GM12872 (cell line): ENCODE results near the gene CDO1.

Source experiments
- TF ChIP-seq, protein P1 (sequence below): IDR thresholded peaks from 3 replicates; pipeline ENCODE4 v1.5.1; 2011; ENCODE audit warnings: low read depth, mild to moderate bottlenecking, low read length, moderate library complexity; ENCODE audit not compliant: insufficient read depth

CDO1 gene

DNA sequence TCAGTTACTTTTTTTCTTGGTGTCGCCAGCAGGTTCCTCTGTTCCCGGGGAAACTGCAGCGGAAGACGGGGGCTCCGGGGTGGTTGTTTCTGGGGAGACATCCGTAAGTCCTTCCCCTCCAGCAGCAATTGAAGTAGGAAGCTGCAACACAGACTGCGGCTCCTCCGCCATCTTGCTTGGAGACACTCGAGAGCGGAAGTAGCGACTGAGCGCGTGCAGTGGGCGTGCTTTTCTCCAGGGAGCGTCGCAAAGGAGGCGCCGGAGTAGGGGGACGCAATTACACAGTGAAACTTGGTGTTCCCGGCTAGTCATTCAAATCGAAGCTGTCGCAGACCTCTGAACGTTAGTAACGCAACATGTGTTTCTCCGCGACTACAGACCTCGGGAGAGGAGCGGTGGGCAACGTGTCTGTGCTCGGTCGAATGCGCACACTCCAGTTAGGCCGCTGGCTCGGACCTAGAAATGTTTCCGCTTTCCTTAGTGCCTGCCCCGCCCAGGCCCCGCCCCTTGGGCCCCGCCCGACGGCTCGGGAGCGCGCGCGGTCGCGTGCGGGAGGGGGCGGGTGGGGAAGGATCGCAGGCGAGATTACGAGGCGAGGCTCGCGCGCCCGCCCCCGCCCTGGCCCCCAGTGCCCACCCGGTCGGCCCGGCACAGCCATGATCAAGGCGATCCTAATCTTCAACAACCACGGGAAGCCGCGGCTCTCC lies 25.1 kb upstream of the CDO1 start, which contains the start of the genes AP3S1 and ATG12:
Gene AP3S1 (plus strand): TSS at position 554 of the 707 bp plus-strand sequence. CDS start 103 bp downstream, at position 657.
Gene ATG12 (minus strand): TSS at position 184 of the 707 bp plus-strand sequence. CDS start 13 bp downstream, at position 171.
- TF ChIP-seq, protein P1, sequence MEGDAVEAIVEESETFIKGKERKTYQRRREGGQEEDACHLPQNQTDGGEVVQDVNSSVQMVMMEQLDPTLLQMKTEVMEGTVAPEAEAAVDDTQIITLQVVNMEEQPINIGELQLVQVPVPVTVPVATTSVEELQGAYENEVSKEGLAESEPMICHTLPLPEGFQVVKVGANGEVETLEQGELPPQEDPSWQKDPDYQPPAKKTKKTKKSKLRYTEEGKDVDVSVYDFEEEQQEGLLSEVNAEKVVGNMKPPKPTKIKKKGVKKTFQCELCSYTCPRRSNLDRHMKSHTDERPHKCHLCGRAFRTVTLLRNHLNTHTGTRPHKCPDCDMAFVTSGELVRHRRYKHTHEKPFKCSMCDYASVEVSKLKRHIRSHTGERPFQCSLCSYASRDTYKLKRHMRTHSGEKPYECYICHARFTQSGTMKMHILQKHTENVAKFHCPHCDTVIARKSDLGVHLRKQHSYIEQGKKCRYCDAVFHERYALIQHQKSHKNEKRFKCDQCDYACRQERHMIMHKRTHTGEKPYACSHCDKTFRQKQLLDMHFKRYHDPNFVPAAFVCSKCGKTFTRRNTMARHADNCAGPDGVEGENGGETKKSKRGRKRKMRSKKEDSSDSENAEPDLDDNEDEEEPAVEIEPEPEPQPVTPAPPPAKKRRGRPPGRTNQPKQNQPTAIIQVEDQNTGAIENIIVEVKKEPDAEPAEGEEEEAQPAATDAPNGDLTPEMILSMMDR, result no peak

DNA sequence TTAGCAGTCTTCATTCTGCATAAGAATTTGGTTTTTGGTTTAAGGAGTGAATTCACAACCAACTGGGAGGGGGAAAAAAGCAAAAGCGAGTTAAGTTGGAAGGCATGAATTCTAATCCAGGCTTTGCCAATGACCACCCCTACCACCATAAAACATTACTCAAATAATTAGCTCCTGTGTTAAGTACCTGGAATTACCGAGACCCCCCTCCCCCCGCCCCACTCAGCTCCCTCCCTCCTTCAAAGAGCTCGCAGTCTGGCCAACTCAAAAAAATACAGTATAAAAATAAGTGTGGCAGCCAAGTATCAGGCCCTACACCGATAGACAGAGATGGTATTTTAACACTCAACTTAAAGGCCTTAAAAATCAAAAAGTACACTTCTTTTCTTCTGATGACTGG lies 24.4 kb upstream of the CDO1 start:
- TF ChIP-seq, protein P1, result no peak

DNA sequence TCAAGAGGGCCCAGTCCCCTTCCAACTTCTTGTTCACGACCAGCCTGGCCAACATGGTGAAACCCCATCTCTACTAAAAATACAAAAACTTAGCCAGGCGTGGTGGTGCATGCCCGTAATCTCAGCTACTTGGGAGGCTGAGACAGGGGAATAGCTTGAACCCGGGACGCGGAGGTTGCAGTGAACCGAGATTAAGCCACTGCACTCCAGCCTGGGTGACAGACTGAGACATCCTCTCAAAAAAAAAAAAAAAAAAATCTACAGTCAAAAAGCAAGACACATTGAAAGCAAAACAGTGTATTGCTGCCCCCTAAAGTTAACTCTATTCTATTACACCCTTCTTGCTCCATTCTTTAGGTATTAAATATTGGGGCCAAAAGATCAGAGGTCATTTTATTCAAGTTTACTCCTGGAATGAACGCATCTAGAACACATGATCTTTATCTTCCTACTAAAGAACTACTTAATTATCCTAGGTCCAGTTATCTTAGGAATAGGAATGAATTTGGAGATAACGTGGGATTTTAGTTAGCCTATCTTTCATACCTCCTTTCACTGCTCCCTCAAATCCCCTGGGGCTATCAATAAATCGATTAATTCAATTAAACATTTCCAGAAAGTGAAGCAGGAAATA lies 22.5 kb upstream of the CDO1 start:
- TF ChIP-seq, protein P1, result peak; percentile 61

DNA sequence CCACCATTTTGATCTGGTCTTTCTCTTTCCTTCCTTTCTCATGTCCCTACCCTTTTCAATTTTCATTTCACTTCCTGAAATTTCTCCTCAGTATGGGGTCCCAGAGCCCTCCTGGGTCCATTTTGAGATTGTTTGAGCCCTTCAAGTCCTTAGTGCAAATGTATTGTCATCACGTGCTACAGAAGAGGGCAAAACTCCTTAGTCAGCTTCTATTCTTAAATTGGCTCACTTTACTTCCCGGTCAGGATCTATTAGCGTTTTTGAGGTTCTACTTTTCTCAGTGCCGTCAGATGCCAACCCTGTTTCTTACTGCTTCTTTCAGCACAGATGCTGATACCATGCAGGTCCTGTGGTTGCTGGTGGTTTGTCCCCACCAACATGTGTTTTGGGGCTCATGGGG lies 19.0 kb upstream of the CDO1 start:
- TF ChIP-seq, protein P1, result no peak

DNA sequence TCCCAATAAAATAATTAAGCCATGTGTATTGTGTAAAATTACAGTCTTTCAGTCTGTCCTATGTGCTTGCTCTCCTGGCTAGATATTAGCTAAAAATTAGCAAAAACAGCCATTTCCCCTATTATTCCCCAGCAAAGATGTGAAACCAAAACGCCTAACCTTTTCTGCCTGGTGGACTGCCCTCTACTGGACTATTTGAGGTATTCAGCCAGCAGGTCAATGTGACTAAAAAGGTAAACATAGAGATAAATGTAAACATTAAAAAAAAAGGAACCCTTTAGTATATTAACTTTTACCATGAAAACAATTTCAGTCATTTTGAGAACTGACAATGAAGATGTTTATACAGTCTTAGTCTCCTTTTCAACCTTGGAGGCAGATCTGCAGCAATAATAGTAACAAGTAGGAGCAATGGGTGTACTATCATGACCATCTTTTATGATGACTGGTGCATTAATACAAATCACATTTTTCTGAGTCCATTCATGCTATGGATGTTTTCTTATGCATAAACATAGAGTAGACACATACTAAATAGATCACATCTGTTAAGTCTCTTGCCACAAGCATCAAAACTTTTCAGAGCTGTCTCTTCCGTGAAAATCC lies 14.8 kb upstream of the CDO1 start:
- TF ChIP-seq, protein P1, result peak; percentile 73

DNA sequence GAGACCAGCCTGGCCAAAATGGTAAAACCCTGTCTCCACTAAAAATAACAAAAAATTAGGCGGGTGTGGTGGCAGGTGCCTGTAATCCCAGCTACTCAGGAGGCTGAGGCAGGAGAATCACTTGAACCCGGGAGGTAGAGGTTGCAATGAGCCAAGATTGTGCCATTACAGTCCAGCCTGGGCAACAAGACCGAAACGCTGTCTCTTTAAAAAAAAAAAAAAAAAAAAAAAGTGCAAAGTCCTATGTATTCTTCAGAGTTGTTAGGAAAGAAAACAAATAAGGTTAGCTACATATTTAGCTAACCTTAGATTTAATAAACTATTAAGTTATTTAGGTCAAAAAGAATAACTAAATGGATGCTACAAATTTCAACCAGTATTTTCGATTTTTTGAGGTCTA lies 13.5 kb upstream of the CDO1 start:
- TF ChIP-seq, protein P1, result no peak

DNA sequence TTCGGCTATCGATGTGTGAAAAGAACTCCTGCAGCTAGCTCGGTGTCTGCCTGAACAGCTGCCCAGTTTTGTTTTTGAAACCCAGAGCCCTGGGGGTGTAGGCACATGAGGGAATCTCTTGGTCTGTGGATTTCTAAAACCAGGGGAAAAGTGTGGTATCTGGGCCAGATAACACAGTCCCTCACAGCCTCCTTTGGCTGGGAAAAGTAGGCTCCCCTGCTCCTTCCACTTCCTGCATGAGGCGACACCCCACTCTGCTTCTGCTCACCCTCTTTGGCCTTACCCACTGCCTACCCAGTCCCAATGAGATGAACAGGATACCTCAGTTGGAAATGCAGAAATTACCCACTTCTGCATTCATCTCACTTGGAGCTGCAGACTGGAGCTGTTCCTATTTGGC lies 9.5 kb upstream of the CDO1 start:
- TF ChIP-seq, protein P1, result no peak
